T-helper 1 cell treated with Interleukin-12 subunit alpha and Interleukin-12 subunit beta and Interleukin-4 antibody, amounts not matched to agents 30 ng/mL and 1 ng/mL, for 36 hours (primary cell): Measurements from ENCODE around the gene HSBP1L1. TPM values are rescaled to one million over a fixed set of nuclear protein-coding genes. Genes with fewer than 3 reads are reported as not detected.

ENCODE experiments used
- intact Hi-C: fragments of 100-400 bp; cut with micrococcal nuclease; formaldehyde crosslinking; loops from one replicate; pipeline ENCODE4 v1.15.1; 2024
- total RNA-seq: library from RNA; stranded (reverse); gene quantifications from 2 replicates; pipeline ENCODE4 v1.2.3, GENCODE V29; 2022

Gene HSBP1L1
- total RNA-seq = 12.0 and 13.0 TPM in 2 replicates

DNA sequence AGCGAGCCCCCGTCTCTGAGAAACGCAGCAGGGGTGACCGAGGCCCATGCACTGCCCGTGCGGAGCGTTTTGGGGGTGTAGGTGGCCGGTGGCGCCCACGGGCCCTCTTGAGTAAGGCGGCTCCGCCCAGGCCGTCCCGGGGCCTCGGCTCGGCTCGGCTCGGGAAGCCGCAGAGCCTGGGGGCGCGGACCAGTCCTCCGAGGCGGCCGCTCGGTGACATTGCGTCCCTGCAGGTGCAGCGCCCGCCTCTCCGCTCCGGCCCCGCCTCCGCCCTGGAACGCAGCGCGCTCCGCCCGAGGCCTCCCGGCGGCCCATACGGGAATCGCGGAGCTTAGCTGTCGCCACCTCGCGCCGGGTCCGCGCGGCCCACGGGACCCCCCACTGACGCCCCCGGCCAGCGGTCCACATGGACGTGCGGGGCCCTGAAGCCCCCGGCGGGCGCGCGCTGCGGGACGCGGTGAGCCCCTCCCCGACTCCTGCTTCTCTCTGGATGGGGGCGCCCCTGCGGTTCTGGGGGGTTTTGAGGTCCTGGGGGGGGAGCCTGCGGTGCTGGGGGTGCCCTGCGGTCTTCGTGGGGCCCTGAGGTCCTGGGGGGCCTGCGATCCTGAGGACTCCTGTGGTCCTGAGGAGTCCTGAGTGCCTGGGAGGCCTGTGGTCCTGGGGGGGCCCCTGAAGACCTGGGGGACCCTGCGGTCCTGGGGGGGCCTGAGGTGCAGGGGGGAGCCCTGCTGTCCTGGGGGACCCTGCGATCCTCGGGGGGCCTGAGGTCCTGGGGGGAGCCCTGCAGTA, at the start of gene HSBP1L1:
Gene HSBP1L1, plus strand, starts transcription at position 314 of the 789 bp plus-strand sequence. Its CDS starts 93 bp downstream, at position 407.
- intact Hi-C loops = loop anchor here (1.0 kb wide), 4 partner anchors 13 to 285 kb away; partner anchors contain the start of genes CTDP1, RBFA, SLC66A2 and TXNL4A

DNA sequence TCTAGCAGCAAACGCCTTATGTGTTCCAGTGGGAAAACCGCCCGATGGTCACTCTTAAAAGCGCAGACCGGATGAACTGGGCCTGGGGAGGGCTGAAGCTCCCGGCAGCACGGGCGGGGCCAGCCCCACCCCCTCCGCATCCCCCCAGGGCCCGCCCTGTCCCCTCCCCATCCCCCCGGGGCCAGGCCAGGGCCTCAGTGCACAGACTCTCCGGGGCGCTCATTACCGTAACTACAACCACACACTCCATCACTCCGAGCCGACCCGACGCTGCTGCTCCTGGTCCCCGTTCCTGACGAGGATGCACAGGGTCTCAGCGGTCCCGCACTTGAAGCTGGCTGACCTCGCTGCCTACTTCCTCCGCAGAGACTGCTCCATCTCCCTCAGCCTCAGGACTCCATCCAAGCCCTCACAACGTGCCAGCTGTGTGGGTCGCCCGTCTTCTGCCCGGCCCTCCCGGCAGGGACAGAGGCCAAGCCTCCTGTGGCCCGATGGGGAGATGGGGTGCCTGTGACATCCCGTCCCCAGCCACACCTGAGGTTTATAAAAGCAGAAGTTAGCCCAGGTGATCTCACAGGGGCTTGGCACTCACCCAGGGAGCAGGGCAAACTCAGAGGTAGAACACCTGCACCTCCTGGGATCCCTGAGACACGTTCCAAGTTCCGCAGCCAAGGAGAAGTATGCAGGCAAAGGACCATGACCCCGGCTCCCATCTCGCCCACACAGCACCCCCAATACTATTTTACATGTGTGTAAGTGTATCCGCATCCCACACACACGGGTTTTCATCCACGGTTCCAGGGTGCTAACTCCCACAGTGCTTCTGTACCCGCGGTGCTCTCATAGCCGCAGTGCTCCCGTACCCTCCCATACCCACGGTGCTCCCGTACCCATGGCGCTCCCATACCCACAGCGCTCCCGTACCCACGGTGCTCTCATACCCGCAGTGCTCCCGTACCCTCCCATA, 49.0 kb upstream of the HSBP1L1 start:
- intact Hi-C loops = no loop called here

DNA sequence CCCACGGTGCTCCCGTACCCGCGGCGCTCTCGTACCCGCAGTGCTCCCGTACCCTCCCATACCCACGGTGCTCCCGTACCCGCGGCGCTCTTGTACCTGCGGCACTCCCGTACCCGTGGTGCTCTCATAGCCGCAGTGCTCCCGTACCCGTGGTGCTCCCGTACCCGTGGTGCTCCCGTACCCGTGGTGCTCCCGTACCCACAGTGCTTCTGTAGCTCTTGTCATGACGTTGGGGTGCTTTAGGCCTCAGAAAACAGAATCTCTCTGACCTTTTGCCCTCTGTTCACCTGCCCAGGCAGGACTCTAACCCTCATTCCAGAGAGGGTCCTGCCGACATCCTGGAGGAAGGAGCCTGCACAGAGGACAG, 48.3 kb upstream of the HSBP1L1 start:
- intact Hi-C loops = no loop called here

DNA sequence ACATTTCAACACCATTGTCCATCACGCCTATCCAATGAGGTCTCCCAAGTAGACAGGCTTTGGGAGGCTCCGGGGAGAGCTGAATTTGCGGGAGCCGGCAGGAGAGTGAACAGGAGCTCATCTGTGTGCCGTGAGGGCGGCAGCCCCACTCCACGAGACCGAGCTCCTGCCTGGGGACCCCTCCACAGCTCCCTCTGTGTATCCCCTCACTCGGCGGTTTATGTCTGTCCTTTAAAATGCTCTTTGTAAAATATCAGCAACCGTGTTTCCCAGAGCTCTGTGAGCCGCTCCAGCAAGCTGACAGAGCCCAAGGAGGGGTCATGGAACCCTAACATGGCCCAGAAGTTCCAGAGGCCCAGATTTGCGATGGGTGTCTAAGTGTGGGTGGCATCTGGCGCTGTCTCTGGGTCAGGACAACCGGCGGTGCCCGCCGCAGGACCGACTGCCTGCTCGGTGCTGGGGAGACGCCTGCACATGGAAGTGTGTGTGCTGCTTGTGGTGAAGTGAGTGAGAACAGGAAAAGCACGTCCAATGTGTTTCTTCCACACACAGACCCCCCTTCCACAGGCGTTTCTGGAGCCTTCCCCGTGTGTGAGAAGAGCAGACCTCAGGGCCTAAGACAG, 47.8 kb upstream of the HSBP1L1 start:
- intact Hi-C loops = no loop called here

DNA sequence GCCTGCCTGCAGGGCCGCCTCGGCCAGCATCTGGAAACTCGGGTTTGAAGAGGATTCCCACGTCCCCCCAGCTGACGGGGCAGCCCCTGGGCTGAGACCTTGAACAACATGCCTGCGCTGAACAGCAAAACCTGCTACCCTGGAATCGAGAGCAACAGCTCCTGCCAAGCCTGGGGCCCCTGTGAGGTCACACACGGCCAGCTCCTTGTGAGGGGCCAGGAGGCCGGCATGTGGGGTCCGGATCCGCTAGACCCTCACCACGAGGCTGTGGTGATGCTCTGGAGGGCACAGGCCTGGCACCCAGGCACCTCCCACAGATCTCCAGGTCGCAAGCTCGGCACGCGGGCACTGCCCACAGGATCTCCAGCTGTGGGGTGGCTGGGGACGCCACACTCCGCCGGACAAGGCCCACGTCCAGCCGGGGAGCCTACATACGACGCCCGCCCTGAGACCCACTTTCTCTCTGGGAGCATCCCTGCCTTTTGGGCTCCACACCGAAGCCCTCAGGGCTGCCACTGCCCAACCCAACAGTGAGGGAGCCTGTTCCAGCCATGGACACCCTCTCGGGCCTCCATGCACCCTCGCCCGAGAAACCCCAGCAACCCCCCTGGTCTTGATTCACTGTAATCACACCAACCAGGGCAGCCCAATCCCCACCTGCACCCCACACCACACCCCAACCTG, 47.1 kb upstream of the HSBP1L1 start:
- intact Hi-C loops = no loop called here

DNA sequence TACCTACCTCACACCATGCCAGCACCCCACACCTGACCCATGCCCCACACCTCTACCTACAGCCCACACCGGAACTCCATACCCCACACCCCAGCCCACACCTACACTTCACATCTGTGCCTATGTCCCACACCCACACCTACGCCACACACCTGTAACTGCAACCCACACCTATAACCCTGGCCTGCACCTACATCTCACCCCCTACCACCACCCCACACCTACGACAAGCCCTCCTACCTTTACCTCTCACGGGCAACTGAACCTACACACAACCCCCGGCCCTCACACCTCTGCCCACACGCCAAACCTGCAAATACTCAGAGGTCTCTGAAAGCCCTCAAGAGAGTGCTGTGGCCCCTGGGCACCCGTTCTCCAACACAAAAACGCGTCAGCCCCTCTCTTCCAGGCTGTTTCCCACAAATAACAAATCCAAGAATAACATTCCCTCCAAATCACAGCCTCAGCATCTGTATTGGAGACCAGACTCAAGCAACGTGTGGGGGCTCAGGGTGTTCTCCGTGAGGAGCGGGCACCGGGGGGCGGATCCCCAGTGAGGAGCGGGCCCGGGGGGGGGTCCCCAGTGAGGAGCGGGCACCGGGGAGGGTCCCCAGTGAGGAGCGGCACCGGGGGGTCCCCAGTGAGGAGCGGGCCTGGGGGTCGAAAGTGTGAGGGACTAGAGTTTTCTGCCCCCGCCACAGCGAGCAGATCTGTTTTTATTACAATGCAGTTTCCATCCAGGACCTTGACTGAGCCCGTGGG, 46.4 kb upstream of the HSBP1L1 start:
- intact Hi-C loops = no loop called here

DNA sequence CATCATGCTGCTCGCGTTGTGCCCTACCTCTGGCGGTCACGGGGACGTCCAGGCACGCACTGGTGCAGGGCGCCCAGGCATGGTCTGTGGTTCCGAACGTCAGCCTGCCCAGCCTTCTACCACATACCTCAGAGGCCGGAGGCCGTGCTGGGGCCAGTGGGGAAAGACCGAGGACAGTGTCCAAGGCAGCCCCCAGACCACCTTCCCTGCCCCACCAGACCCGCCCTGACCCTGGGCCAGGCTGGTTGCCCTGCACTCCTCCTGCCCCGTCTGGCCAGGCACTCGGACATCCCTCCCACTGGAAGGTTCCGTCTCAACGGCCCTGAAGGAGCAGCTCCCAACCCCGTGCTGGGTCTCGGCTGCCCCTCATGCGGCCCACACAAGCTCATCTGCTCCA, 45.8 kb upstream of the HSBP1L1 start:
- intact Hi-C loops = no loop called here

DNA sequence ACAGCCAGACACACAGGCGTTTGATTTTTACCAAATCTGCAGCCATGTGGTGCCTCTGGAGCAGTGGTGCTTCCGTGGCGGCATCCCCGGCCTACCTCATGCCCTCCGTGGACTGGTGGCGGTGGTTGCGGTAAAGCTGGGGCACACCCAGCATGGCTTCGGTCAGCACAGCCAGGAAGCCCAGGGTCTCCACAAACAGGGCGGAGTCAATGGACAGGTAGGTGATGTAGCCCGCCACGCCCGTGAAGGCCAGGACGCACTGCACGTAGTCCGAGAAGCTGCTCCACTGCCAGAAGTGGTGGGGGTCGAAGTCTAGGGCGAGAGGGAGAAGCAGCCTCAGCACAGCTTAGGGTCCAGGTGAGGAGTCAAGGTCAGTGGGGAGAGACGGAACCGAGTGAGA, 45.4 kb upstream of the HSBP1L1 start:
- intact Hi-C loops = no loop called here

DNA sequence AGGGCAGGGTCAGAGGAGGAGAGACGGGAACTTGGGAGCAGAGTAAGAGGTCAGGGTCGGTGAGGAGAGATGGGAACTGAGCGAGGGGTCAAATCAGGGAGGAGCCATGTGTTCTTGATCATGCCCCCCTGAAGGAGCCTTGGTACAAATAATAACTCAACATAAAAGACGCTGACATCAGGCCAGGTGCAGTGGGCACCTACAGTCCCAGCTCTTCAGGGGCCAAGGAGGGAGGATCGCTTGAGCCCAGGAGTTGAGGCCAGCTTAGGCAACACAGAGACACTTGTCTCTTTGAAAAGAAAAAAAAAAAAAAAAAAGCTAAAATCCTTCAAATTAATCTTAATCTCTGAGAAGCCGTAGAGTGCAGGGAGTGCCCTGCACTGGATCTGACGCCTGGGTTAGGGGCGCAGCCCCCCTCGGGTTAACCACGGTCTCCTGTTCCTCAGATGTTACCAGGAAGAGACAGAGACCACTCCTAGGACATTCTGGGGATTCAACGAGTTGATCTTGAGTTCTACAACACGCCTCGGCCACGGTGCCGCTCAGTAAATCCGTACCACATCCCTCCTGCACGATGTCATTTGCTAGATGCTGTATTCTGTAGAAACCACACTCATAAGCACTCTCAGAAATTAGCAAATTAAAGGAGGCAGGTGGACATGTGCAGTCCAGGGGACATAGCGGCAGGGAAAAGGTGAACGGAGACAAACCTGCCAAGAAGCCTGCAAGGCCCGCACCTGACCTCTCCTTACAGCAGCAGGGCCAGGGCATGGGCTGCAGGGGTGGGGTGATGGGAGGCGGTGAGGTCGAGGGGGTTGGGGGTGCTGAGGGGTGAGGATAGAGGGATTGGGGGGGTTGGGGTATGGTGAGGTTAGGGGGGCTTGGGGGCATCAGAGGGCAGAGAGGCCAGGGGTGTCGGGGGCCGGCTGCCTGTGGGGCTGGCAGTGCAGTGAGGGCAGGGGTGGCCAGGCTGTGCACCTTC, 42.2 kb upstream of the HSBP1L1 start:
- intact Hi-C loops = no loop called here

DNA sequence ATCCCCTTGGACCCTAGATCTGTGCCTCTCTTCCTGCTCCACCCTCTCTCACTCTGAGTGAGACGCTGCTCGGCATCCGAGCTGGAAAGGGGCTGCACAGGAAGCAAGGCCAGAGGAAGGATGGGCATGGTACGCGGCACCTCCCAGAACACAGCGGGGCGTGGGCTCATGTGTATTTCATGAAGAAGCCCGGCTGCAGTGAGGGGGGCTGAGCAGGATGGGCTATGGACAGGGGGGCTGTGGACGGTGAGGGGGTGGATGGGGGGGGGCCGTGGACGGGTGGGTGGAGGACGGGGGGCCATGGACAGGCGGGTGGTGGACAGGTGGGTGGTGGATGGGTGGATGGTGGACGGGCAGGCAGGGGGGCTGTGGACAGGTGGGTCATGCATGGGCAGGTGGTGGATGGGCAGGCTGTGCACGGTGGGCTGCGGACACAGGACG, 41.5 kb upstream of the HSBP1L1 start:
- intact Hi-C loops = no loop called here

DNA sequence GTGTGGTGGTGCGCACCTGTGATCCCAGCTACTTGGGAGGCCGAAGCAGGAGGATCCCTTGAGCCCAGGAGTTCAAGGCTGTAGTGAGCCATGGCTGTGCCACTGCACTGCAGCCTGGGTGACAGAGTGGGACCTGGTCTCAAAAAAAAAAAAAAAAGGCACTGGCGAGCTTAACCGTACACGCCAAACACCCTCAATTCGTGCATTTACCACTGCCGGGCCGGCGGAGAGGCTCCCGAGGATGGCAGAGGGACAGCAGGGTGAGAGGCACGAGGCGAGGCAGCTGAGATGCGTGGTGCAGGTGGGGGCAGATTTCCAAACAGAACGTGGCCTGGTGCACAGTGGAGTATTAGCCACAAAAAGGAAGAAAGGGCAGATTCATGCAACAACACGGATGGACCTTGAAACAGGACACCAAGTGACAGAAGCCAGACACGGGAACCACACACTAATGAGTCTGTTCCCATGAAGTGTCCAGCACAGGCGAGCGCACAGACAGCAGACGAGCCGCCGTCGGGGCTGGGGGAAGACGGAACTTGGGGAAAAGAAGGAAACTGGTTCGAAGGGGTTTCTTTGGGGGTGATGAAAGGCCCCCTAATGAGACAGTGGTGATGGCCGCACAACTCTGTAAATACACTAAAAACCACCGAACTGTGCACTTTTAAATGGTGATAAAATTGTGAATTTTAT, 40.4 kb upstream of the HSBP1L1 start:
- intact Hi-C loops = no loop called here

DNA sequence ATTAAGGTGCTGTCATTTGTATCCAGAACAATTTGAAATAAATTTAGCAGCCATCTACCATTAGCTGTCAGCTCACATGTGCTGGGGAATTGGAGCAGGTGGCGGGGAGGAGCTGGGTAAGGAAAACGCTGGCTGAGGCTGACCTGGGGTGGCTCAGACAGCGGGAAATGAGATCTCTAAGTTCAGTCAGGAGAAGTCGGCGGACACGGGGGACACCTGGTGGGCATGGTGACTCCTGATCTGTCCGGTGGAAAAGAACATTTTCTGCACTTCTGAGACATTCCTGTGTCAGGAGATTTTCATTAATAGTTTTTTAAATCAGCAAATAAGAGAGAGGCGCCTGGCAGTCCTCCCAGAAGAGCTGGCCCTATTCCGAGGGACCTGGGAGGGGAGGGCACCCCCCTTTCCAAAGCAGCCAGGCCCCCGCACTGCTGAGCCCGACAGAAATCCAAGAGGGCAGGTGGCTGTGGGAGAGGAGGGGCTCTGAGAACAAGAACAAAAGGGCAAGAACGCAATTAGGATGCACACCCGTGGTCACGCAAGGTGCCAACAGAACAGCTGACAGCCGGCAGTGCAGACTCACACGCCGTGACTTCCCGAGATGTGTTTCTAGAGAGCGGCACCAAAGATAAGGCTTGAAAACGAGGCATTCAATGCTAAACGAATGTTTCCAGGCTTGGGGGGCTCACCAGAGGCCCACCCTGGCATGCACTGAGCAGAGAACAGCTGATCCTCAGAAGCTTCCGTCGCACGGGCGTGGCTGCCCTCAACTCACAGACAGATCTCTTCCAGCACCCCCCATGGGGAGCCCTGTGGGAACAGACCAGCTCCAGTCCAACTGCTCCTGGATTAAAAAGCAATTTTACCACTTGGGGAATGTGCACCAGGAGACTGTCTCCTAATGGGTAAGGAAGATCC, 39.4 kb upstream of the HSBP1L1 start:
- intact Hi-C loops = no loop called here

DNA sequence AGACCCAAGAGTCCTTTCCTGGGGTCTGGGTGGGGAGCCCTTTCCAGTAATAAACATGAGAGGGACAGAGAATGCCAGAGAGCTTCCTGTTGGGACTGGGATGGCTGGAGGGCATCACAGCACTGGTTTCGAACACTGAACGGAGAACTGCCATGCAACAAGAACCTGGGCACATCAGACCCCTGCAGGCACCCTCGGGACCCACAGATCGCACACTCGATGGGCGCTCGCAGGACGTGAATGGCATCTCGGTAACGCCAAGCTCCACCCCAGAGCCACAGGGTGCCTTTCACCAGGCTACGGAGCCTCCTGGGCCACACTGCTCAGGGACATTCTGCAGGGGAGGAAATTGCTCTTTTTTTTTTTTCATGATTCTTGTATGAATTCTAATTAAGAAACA, 38.1 kb upstream of the HSBP1L1 start:
- intact Hi-C loops = no loop called here

DNA sequence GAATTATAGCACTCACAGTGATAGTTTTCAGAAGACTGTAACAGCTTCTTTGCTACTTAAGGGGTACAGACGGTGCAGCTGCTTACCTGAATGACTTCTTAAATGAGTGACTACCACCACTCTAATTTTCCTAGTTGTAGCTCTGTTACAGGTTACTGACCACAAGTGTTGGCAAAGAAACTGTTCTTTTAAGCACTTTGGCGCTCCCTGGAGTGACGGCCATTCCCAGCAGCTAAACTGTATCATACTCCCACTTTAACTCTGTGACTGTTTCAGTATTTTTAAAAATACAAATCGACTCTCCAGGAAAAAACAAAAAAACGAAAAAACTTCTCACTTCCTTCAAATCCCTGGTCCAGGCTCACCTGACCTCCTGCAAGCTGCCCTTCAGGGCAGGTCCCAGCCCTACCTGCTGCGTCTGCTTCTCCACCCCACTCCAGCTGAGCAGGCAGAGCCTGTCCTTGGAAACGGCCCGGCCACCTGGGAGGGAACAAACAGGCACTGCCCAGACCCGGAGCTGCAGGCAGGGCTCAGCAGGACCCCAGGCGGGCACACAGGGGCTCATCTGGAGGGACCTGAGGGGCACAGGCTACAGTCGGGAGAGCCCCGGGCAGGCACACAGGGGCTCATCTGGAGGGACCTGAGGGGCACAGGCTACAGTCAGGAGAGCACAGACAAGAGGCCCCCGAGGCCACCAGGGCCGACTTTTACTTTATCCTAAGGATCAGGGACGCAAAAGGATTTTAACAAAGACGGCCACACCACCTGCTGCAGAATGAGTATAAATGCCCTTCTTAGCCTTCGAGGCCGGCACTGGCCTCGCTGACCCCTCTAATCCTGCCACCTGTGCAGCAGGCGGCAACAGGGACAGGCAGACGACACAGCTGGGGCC, 37.5 kb upstream of the HSBP1L1 start:
- intact Hi-C loops = no loop called here

DNA sequence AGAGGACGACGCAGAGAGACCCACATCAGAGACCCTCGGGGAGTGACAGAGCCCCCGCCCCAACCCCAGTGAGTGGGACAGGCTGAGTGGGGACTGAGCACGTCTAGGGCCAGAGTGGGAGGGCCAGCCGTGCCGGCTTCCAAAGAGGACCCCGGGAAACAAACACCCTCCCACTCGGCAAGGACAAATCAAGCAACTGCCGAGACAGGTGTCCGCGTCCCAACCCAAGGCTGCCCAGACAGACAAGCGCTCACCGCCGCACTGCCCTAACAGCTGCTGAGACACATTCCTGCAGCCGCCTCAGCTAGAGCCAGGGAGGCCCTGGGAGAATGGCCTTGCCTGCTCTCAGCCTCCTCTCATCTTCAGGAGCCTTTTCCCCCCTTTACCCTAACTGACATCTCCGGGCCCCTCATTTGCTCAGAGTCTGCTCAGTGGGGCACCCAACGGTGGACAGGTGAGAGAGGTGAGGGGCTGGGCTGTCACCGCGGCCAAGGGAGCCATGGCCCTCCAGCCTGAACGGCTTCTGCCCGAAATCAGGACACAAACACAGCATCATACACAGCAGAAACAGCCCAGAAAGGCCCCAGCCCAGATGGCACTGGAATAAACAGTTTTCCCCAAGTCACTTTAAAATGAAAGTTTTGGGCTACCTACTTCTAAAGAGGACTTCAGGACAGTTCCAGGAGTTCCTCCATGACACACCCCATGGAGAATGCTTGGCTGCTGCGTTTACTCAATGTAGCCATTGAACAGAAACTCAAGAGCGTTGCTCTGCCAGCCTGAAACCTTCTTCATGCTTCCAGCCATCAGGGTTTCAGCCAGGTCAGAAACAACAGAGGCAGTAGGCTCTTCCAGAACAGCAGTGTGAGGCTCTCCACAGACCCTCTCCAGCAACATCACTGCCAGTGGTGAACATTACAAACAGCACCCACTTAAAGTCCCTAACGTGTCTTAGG, 36.6 kb upstream of the HSBP1L1 start:
- intact Hi-C loops = no loop called here
